HEK293 (cell line): ENCODE data around the gene ZNF69.

Experiments
- CTCF ChIA-PET: fragments of 350-600 bp; formaldehyde crosslinking; extraction: SDS; loops from one replicate; lab custom pipeline; 2021; ENCODE audit warnings: antibody characterized with exemption; lab: Yijun Ruan, JAX
- POLR2A ChIA-PET: fragments of 300-600 bp; formaldehyde crosslinking; extraction: SDS; loops from one replicate; lab custom pipeline; 2020; ENCODE audit warnings: antibody characterized with exemption, inconsistent platforms; lab: Yijun Ruan, JAX
- H3K27ac ChIP-seq: fragments of 200-500 bp; sonication (Bioruptor generic); 2 replicates; pipeline ENCODE4 v1.5.1; 2014; ENCODE audit warnings: low read depth, low read length, control low read depth, inconsistent platforms; ENCODE audit errors: extremely low read depth
- H3K36me3 ChIP-seq, 2 experiments: fragments of 200-500 bp in 1 of 2; sonication (Bioruptor generic) in 1 of 2; 1 replicate in 1 of 2; 2 replicates in 1 of 2; pipeline ENCODE4 v1.5.1; 2014 to 2017; ENCODE audit warnings: inconsistent platforms in 2 of 2, low read length in 2 of 2; ENCODE audit not compliant: control insufficient read depth in 2 of 2, insufficient read depth in 1 of 2
- H3K4me1 ChIP-seq: fragments of 200-500 bp; sonication (Bioruptor generic); 2 replicates; pipeline ENCODE4 v1.5.1; 2014; ENCODE audit warnings: mild to moderate bottlenecking, low read length, inconsistent platforms; ENCODE audit not compliant: control insufficient read depth, insufficient read depth
- H3K4me3 ChIP-seq: 2 replicates; pipeline ENCODE4 v1.5.1; 2011; ENCODE audit warnings: low read depth, mild to moderate bottlenecking, control low read depth, low read length, moderate library complexity
- H3K9me3 ChIP-seq: fragments of 200-500 bp; sonication (Bioruptor generic); 2 replicates; pipeline ENCODE4 v1.5.1; 2014; ENCODE audit warnings: low read depth, low read length, inconsistent platforms; ENCODE audit not compliant: control insufficient read depth, insufficient read depth
- GFI1B ChIP-seq: fragments of 450-650 bp; formaldehyde crosslinking; IDR thresholded peaks from 2 replicates; pipeline ENCODE4 v1.5.1; 2016; ENCODE audit warnings: missing biosample characterization, missing genetic modification characterization
- MZF1 ChIP-seq: fragments of 450-650 bp; formaldehyde crosslinking; IDR thresholded peaks from 2 replicates; pipeline ENCODE4 v1.5.1; 2017; ENCODE audit warnings: missing biosample characterization, missing genetic modification characterization, borderline replicate concordance
- OVOL3 ChIP-seq: fragments of 450-650 bp; formaldehyde crosslinking; IDR thresholded peaks from 2 replicates; pipeline ENCODE4 v1.5.1; 2016; ENCODE audit warnings: missing biosample characterization, missing genetic modification characterization
- RBAK ChIP-seq: fragments of 450-650 bp; formaldehyde crosslinking; IDR thresholded peaks from 2 replicates; pipeline ENCODE4 v1.5.1; 2016; ENCODE audit warnings: missing biosample characterization, missing genetic modification characterization
- SALL2 ChIP-seq: fragments of 450-650 bp; formaldehyde crosslinking; IDR thresholded peaks from 2 replicates; pipeline ENCODE4 v1.5.0; 2017; ENCODE audit warnings: missing biosample characterization, mild to moderate bottlenecking, missing genetic modification characterization, borderline replicate concordance
- YY1 ChIP-seq: fragments of 450-650 bp; formaldehyde crosslinking; IDR thresholded peaks from 2 replicates; pipeline ENCODE4 v1.5.1; 2018; ENCODE audit warnings: missing biosample characterization, missing genetic modification characterization
- YY2 ChIP-seq: fragments of 450-650 bp; formaldehyde crosslinking; IDR thresholded peaks from 2 replicates; pipeline ENCODE4 v1.5.1; 2016; ENCODE audit warnings: missing biosample characterization, missing genetic modification characterization
- ZEB2 ChIP-seq: fragments of 450-650 bp; formaldehyde crosslinking; IDR thresholded peaks from 2 replicates; pipeline ENCODE4 v1.5.1; 2016; ENCODE audit warnings: missing biosample characterization, missing genetic modification characterization
- ZFP41 ChIP-seq: fragments of 450-650 bp; formaldehyde crosslinking; IDR thresholded peaks from 2 replicates; pipeline ENCODE4 v1.5.1; 2016; ENCODE audit warnings: missing biosample characterization, missing genetic modification characterization, borderline replicate concordance
- ZIC2 ChIP-seq: fragments of 450-650 bp; formaldehyde crosslinking; IDR thresholded peaks from 2 replicates; pipeline ENCODE4 v1.5.1; 2016; ENCODE audit warnings: missing biosample characterization, missing genetic modification characterization
- ZNF114 ChIP-seq: fragments of 450-650 bp; formaldehyde crosslinking; IDR thresholded peaks from 2 replicates; pipeline ENCODE4 v1.5.0; 2017; ENCODE audit warnings: missing biosample characterization, missing genetic modification characterization
- ZNF2 ChIP-seq: fragments of 450-650 bp; formaldehyde crosslinking; IDR thresholded peaks from 2 replicates; pipeline ENCODE4 v1.5.1; 2016; ENCODE audit warnings: missing biosample characterization, missing genetic modification characterization
- ZNF274 ChIP-seq, 2 experiments: fragments of 200-500 bp in 1 of 2; fragments of 450-650 bp in 1 of 2; sonication (Bioruptor generic) in 1 of 2; formaldehyde crosslinking in 1 of 2; IDR thresholded peaks; 2 replicates each; pipeline versions ENCODE4 v1.5.1 to v1.6.1; 2014 to 2016; ENCODE audit warnings: borderline replicate concordance in 1 of 2, inconsistent platforms in 1 of 2, low read length in 1 of 2, missing biosample characterization in 1 of 2, missing genetic modification characterization in 1 of 2
- ZNF292 ChIP-seq: fragments of 450-650 bp; formaldehyde crosslinking; IDR thresholded peaks from 2 replicates; pipeline ENCODE4 v1.5.1; 2016; ENCODE audit warnings: low read depth, missing biosample characterization, missing genetic modification characterization, borderline replicate concordance
- ZNF311 ChIP-seq: fragments of 450-650 bp; formaldehyde crosslinking; IDR thresholded peaks from 2 replicates; pipeline ENCODE4 v1.5.1; 2017; ENCODE audit warnings: missing biosample characterization, missing genetic modification characterization, borderline replicate concordance
- ZNF391 ChIP-seq: fragments of 450-650 bp; formaldehyde crosslinking; IDR thresholded peaks from 2 replicates; pipeline ENCODE4 v1.5.1; 2016; ENCODE audit warnings: low read depth, missing biosample characterization, missing genetic modification characterization, borderline replicate concordance
- ZNF530 ChIP-seq: fragments of 450-650 bp; formaldehyde crosslinking; IDR thresholded peaks from 2 replicates; pipeline ENCODE4 v1.5.1; 2016; ENCODE audit warnings: low read depth, missing biosample characterization, missing genetic modification characterization
- ZNF555 ChIP-seq: fragments of 450-650 bp; formaldehyde crosslinking; conservative IDR thresholded peaks from 2 replicates; pipeline ENCODE4 v1.5.1; 2017; ENCODE audit warnings: missing biosample characterization, mild to moderate bottlenecking, missing genetic modification characterization, inconsistent platforms
- ZNF623 ChIP-seq: fragments of 450-650 bp; formaldehyde crosslinking; IDR thresholded peaks from 2 replicates; pipeline ENCODE4 v1.5.1; 2016; ENCODE audit warnings: missing biosample characterization, missing genetic modification characterization
- ZNF626 ChIP-seq: fragments of 450-650 bp; sonication (Bioruptor Pico); formaldehyde crosslinking; IDR thresholded peaks from 2 replicates; pipeline ENCODE4 v1.5.1; 2018; ENCODE audit warnings: missing biosample characterization, missing genetic modification characterization, inconsistent platforms
- ZNF747 ChIP-seq: fragments of 450-650 bp; formaldehyde crosslinking; IDR thresholded peaks from 2 replicates; pipeline ENCODE4 v1.5.1; 2016; ENCODE audit warnings: missing biosample characterization, missing genetic modification characterization
- TF ChIP-seq, protein P1 (sequence below): fragments of 450-650 bp; formaldehyde crosslinking; IDR thresholded peaks from 2 replicates; pipeline ENCODE4 v1.5.1; 2016; ENCODE audit warnings: missing biosample characterization, missing genetic modification characterization
- TF ChIP-seq, protein P2 (sequence below): fragments of 450-650 bp; formaldehyde crosslinking; IDR thresholded peaks from 2 replicates; pipeline ENCODE4 v1.5.1; 2016; ENCODE audit warnings: missing biosample characterization, missing genetic modification characterization
- TF ChIP-seq, protein P3 (sequence below): fragments of 450-650 bp; IDR thresholded peaks from 2 replicates; pipeline ENCODE4 v1.5.1; 2018; ENCODE audit warnings: missing biosample characterization, missing genetic modification characterization
- TF ChIP-seq, protein P4 (sequence below): fragments of 450-650 bp; formaldehyde crosslinking; IDR thresholded peaks from 2 replicates; pipeline ENCODE4 v1.5.1; 2016; ENCODE audit warnings: missing biosample characterization, missing genetic modification characterization
- TF ChIP-seq, protein P5 (sequence below): fragments of 450-650 bp; formaldehyde crosslinking; IDR thresholded peaks from 2 replicates; pipeline ENCODE4 v1.5.1; 2016; ENCODE audit warnings: missing biosample characterization, missing genetic modification characterization

ZNF69 gene

DNA sequence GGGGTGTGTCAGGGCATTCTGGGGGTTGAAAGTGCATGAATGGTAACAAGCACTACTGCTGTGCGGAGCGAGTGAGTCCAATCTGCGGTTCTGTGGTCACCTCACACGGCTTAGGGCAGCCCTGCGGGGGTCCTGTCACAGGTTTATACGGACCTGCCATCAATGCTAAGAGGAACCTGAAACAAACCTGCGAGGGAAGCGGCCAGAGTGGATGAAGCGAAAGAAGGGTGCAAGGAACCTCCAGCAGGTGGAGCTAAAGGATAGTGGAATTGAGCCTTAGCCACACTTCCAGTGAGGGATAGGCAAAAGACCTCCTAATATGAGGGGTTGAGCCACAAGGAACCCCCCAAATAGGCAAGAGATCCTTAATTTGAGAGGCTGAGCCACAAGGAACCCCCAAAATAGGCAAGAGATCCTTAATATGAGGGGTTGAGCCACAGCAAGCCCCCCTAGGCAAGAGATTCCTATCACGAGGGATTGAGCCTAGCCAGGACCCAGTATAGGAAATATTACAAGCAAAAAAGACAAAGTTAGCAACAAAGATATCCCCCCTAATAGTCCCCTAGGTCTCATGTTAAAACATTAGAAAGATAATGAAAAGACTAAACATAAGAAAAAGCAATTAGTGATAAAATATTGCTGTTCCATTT lies 6.3 kb upstream of the ZNF69 start (continued):
- TF ChIP-seq, protein P1, sequence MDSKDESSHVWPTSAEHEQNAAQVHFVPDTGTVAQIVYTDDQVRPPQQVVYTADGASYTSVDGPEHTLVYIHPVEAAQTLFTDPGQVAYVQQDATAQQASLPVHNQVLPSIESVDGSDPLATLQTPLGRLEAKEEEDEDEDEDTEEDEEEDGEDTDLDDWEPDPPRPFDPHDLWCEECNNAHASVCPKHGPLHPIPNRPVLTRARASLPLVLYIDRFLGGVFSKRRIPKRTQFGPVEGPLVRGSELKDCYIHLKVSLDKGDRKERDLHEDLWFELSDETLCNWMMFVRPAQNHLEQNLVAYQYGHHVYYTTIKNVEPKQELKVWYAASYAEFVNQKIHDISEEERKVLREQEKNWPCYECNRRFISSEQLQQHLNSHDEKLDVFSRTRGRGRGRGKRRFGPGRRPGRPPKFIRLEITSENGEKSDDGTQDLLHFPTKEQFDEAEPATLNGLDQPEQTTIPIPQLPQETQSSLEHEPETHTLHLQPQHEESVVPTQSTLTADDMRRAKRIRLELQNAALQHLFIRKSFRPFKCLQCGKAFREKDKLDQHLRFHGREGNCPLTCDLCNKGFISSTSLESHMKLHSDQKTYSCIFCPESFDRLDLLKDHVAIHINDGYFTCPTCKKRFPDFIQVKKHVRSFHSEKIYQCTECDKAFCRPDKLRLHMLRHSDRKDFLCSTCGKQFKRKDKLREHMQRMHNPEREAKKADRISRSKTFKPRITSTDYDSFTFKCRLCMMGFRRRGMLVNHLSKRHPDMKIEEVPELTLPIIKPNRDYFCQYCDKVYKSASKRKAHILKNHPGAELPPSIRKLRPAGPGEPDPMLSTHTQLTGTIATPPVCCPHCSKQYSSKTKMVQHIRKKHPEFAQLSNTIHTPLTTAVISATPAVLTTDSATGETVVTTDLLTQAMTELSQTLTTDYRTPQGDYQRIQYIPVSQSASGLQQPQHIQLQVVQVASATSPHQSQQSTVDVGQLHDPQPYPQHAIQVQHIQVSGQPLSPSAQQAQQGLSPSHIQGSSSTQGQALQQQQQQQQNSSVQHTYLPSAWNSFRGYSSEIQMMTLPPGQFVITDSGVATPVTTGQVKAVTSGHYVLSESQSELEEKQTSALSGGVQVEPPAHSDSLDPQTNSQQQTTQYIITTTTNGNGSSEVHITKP: no peak
- TF ChIP-seq, protein P2, sequence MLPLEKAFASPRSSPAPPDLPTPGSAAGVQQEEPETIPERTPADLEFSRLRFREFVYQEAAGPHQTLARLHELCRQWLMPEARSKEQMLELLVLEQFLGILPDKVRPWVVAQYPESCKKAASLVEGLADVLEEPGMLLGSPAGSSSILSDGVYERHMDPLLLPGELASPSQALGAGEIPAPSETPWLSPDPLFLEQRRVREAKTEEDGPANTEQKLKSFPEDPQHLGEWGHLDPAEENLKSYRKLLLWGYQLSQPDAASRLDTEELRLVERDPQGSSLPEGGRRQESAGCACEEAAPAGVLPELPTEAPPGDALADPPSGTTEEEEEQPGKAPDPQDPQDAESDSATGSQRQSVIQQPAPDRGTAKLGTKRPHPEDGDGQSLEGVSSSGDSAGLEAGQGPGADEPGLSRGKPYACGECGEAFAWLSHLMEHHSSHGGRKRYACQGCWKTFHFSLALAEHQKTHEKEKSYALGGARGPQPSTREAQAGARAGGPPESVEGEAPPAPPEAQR (tag by site-specific recombination): no peak
- TF ChIP-seq ZNF391 (tag by site-specific recombination) (no peak), SALL2 (tag by site-specific recombination) (no peak), ZNF2 (tag by site-specific recombination) (0 out of 2 replicates have a peak, but pooled peaks have one; percentile 21), ZNF114 (tag by site-specific recombination) (no peak), YY2 (tag by site-specific recombination) (no peak), YY1 (tag by site-specific recombination) (no peak), ZNF292 (tag by site-specific recombination) (no peak), ZNF311 (tag by site-specific recombination) (no peak), MZF1 (no peak), ZNF274 (IDR thresholded peaks at IDR 0.05; ENCODE audit: low read length) (no peak), ZNF274 (tag by site-specific recombination; IDR thresholded peaks at IDR 0.05; ENCODE audit: borderline replicate concordance) (no peak)
- TF ChIP-seq, protein P3, sequence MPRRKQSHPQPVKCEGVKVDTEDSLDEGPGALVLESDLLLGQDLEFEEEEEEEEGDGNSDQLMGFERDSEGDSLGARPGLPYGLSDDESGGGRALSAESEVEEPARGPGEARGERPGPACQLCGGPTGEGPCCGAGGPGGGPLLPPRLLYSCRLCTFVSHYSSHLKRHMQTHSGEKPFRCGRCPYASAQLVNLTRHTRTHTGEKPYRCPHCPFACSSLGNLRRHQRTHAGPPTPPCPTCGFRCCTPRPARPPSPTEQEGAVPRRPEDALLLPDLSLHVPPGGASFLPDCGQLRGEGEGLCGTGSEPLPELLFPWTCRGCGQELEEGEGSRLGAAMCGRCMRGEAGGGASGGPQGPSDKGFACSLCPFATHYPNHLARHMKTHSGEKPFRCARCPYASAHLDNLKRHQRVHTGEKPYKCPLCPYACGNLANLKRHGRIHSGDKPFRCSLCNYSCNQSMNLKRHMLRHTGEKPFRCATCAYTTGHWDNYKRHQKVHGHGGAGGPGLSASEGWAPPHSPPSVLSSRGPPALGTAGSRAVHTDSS: no peak
- TF ChIP-seq, protein P4, sequence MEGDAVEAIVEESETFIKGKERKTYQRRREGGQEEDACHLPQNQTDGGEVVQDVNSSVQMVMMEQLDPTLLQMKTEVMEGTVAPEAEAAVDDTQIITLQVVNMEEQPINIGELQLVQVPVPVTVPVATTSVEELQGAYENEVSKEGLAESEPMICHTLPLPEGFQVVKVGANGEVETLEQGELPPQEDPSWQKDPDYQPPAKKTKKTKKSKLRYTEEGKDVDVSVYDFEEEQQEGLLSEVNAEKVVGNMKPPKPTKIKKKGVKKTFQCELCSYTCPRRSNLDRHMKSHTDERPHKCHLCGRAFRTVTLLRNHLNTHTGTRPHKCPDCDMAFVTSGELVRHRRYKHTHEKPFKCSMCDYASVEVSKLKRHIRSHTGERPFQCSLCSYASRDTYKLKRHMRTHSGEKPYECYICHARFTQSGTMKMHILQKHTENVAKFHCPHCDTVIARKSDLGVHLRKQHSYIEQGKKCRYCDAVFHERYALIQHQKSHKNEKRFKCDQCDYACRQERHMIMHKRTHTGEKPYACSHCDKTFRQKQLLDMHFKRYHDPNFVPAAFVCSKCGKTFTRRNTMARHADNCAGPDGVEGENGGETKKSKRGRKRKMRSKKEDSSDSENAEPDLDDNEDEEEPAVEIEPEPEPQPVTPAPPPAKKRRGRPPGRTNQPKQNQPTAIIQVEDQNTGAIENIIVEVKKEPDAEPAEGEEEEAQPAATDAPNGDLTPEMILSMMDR (tag by site-specific recombination): peak; percentile 63

DNA sequence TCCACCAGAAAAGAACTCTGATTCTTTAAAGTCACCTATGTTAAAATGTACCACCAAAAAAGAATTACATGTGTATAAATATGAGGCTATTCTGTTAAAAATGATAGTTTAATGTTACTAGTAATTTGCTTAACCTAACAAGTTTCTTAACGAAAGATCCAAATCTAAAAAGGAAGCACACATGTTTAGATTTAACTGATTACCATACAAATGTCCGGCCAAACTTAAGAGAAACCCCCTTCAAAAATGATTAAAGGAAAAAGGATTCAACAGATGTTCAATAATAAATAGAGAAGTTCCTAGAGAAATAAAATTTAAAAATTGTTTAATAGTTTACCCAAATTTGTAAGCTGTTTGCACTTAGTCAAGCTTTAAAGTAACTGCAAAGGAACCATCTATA lies 5.0 kb upstream of the ZNF69 start:
- H3K36me3 ChIP-seq: no peaks in the 10 kb centered on the region
- H3K9me3 ChIP-seq: no peaks in the 10 kb centered on the region
- no peak for TF ChIP-seq GFI1B (tag by site-specific recombination)
- TF ChIP-seq OVOL3 (tag by site-specific recombination): no peak
- no peak for TF ChIP-seq ZNF747 (tag by site-specific recombination)
- no peak for TF ChIP-seq ZIC2 (tag by site-specific recombination)
- TF ChIP-seq ZNF530 (tag by site-specific recombination): no peak
- no peak for TF ChIP-seq ZNF555 (tag by site-specific recombination)
- TF ChIP-seq ZEB2 (tag by site-specific recombination): no peak
- TF ChIP-seq, protein P2 (tag by site-specific recombination): no peak
- TF ChIP-seq RBAK (tag by site-specific recombination): no peak
- TF ChIP-seq ZNF623 (tag by site-specific recombination): no peak
- TF ChIP-seq, protein P5, sequence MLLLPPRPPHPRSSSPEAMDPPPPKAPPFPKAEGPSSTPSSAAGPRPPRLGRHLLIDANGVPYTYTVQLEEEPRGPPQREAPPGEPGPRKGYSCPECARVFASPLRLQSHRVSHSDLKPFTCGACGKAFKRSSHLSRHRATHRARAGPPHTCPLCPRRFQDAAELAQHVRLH (tag by site-specific recombination): no peak
- no peak for TF ChIP-seq ZFP41 (tag by site-specific recombination)
- TF ChIP-seq ZNF626 (tag by site-specific recombination): no peak
- H3K27ac ChIP-seq: no peak overlapping the region
- no peaks in the 10 kb centered on the region for H3K4me1 ChIP-seq
- POLR2A ChIA-PET: interaction anchor here (0.6 kb wide), 1 partner anchor 37 kb away, joined by 3 read pairs; no protein-coding TSS in a partner anchor
- no peak overlapping the region for H3K4me3 ChIP-seq
- CTCF ChIA-PET: interaction anchor here (0.7 to 1.2 kb wide), 5 partner anchors 81 to 758 kb away, joined by 3 to 5 read pairs (median 4); no protein-coding TSS in a partner anchor
